Mucosa of stomach (tissue), 1 donor: ENCODE measurements around the gene TOLLIP.
"Not testable (repeated sequence)": the region's sequence is repeated elsewhere in the genome, so short reads cannot be mapped to it uniquely, and the experiment has no call there.

Experiments used
- H3K27me3 ChIP-seq: one replicate; pipeline ENCODE4 v1.7.0; 2013; ENCODE audit warnings: mild to moderate bottlenecking, low read length; ENCODE audit not compliant: control insufficient read depth, insufficient read depth
- H3K36me3 ChIP-seq: one replicate; pipeline ENCODE4 v1.7.0; 2013; ENCODE audit warnings: low read length; ENCODE audit not compliant: control insufficient read depth, insufficient read depth
- H3K4me1 ChIP-seq: one replicate; pipeline ENCODE4 v1.7.0; 2013; ENCODE audit warnings: mild to moderate bottlenecking, low read length; ENCODE audit not compliant: control insufficient read depth, insufficient read depth
- H3K4me3 ChIP-seq: one replicate; pipeline ENCODE4 v1.7.0; 2013; ENCODE audit warnings: low read length
- H3K9ac ChIP-seq: one replicate; pipeline ENCODE4 v1.7.0; 2013; ENCODE audit warnings: mild to moderate bottlenecking, low read length, moderate library complexity
- H3K9me3 ChIP-seq: one replicate; pipeline ENCODE4 v1.7.0; 2013; ENCODE audit warnings: mild to moderate bottlenecking, low read length, moderate library complexity; ENCODE audit not compliant: control insufficient read depth
- donor health status: Pancreatic carcinoma.

Gene TOLLIP

GRCh38 chr11:1349327-1350041 lies 40.1 kb upstream of the TOLLIP start:
- Histone ChIP-seq H3K4me1 (no peaks in the 10 kb centered on the region), H3K9ac (no peak overlapping the region), H3K9me3 (no peaks in the 10 kb centered on the region), H3K4me3 (no peak overlapping the region), H3K36me3 (no peaks in the 10 kb centered on the region), H3K27me3 (peaks cover 40% of the 10 kb centered on the region)

- H3K9ac ChIP-seq, result no peak overlapping the region
- H3K4me1 ChIP-seq, result no peaks in the 10 kb centered on the region
- H3K27me3 ChIP-seq, result peaks cover 34% of the 10 kb centered on the region
- H3K4me3 ChIP-seq, result no peak overlapping the region
- H3K9me3 ChIP-seq, result no peaks in the 10 kb centered on the region
- no peaks in the 10 kb centered on the region for H3K36me3 ChIP-seq
These were observed 39.4 kb upstream of the TOLLIP start for GRCh38 chr11:1348796-1349326.

GRCh38 chr11:1348146-1348795 lies 38.8 kb upstream of the TOLLIP start:
- Histone ChIP-seq H3K9me3 (no peaks in the 10 kb centered on the region), H3K9ac (no peak overlapping the region), H3K36me3 (no peaks in the 10 kb centered on the region), H3K4me3 (no peak overlapping the region), H3K4me1 (no peaks in the 10 kb centered on the region), H3K27me3 (peaks cover 29% of the 10 kb centered on the region)

GRCh38 chr11:1347411-1347999 lies 38.1 kb upstream of the TOLLIP start:
- H3K27me3 ChIP-seq, result peaks cover 26% of the 10 kb centered on the region
- not testable (repeated sequence) for H3K4me1 ChIP-seq, H3K4me3 ChIP-seq, H3K9ac ChIP-seq, H3K36me3 ChIP-seq, H3K9me3 ChIP-seq

- Histone ChIP-seq H3K27me3 (peaks cover 26% of the 10 kb centered on the region), H3K36me3 (no peaks in the 10 kb centered on the region), H3K4me3 (no peak overlapping the region), H3K9ac (no peak overlapping the region), H3K4me1 (no peaks in the 10 kb centered on the region), H3K9me3 (no peaks in the 10 kb centered on the region)
These were observed 37.4 kb upstream of the TOLLIP start for GRCh38 chr11:1346669-1347390.

- Histone ChIP-seq H3K9ac (no peak overlapping the region), H3K9me3 (no peaks in the 10 kb centered on the region), H3K4me1 (no peaks in the 10 kb centered on the region), H3K27me3 (peaks cover 26% of the 10 kb centered on the region), H3K36me3 (no peaks in the 10 kb centered on the region), H3K4me3 (no peak overlapping the region)
These were observed 36.5 kb upstream of the TOLLIP start for GRCh38 chr11:1345737-1346513.

- H3K9me3 ChIP-seq, result no peaks in the 10 kb centered on the region
- H3K36me3 ChIP-seq, result no peaks in the 10 kb centered on the region
- no peak overlapping the region for H3K9ac ChIP-seq
- H3K4me1 ChIP-seq, result no peaks in the 10 kb centered on the region
- peaks cover 12% of the 10 kb centered on the region for H3K27me3 ChIP-seq
- no peak overlapping the region for H3K4me3 ChIP-seq
These were observed 34.7 kb upstream of the TOLLIP start for GRCh38 chr11:1344056-1344635.

- H3K27me3 ChIP-seq, result peaks cover 5% of the 10 kb centered on the region
- no peaks in the 10 kb centered on the region for H3K36me3 ChIP-seq
- no peaks in the 10 kb centered on the region for H3K4me1 ChIP-seq
- no peak overlapping the region for H3K9ac ChIP-seq
- no peak overlapping the region for H3K4me3 ChIP-seq
- H3K9me3 ChIP-seq, result no peaks in the 10 kb centered on the region
These were observed 34.1 kb upstream of the TOLLIP start for GRCh38 chr11:1343391-1344055.

- no peak overlapping the region for H3K9ac ChIP-seq
- H3K4me1 ChIP-seq, result no peaks in the 10 kb centered on the region
- H3K36me3 ChIP-seq, result no peaks in the 10 kb centered on the region
- H3K27me3 ChIP-seq, result peaks cover 3% of the 10 kb centered on the region
- H3K9me3 ChIP-seq, result no peaks in the 10 kb centered on the region
- no peak overlapping the region for H3K4me3 ChIP-seq
These were observed 33.5 kb upstream of the TOLLIP start for GRCh38 chr11:1342946-1343345.

- Histone ChIP-seq H3K4me3 (no peak overlapping the region), H3K9ac (no peak overlapping the region), H3K9me3 (no peaks in the 10 kb centered on the region), H3K4me1 (no peaks in the 10 kb centered on the region), H3K36me3 (no peaks in the 10 kb centered on the region), H3K27me3 (peaks cover 7% of the 10 kb centered on the region)
These were observed 32.6 kb upstream of the TOLLIP start for GRCh38 chr11:1341928-1342524.
